Mesenchymal stem cell (in vitro differentiated cells and primary cell): Measurements from ENCODE around the gene CHST15.
"Not testable (repeated sequence)": the region's sequence is repeated elsewhere in the genome, so short reads cannot be mapped to it uniquely, and the experiment has no call there.

ENCODE experiments used
- DNase-seq: peaks from one replicate; pipeline ENCODE4 v3.0.0-alpha.2; 2013
- H2AFZ ChIP-seq: one replicate; pipeline ENCODE4 v1.6.1; 2013; ENCODE audit warnings: low read depth, mild to moderate bottlenecking, control low read depth, inconsistent platforms, low read length, moderate library complexity
- H2AK5ac ChIP-seq: 2 replicates; pipeline ENCODE4 v1.6.1; 2013; ENCODE audit warnings: low read length, moderate library complexity, mild to moderate bottlenecking, inconsistent platforms; ENCODE audit not compliant: severe bottlenecking
- H2BK120ac ChIP-seq: one replicate; pipeline ENCODE4 v1.6.1; 2013; ENCODE audit warnings: low read depth, mild to moderate bottlenecking, inconsistent platforms, low read length, moderate library complexity
- H2BK12ac ChIP-seq, 2 experiments: one replicate each; pipeline ENCODE4 v1.6.1; 2013; ENCODE audit warnings: inconsistent platforms in 2 of 2, low read length in 2 of 2, mild to moderate bottlenecking in 2 of 2, moderate library complexity in 2 of 2, control low read depth in 1 of 2
- H2BK15ac ChIP-seq: one replicate; pipeline ENCODE4 v1.6.1; 2013; ENCODE audit warnings: mild to moderate bottlenecking, low read depth, inconsistent platforms; ENCODE audit not compliant: poor library complexity, severe bottlenecking
- H2BK5ac ChIP-seq: 2 replicates; pipeline ENCODE4 v1.6.1; 2013; ENCODE audit warnings: low read depth, mild to moderate bottlenecking, low read length, control low read depth, inconsistent platforms; ENCODE audit not compliant: poor library complexity, severe bottlenecking
- H3K14ac ChIP-seq, 2 experiments: one replicate each; pipeline ENCODE4 v1.6.1; 2013; ENCODE audit warnings: inconsistent platforms in 2 of 2, low read length in 2 of 2, control low read depth in 1 of 2, mild to moderate bottlenecking in 1 of 2, moderate library complexity in 1 of 2
- H3K18ac ChIP-seq, 2 experiments: one replicate each; pipeline ENCODE4 v1.6.1; 2013; ENCODE audit warnings: inconsistent platforms in 2 of 2, low read length in 2 of 2, control low read depth in 1 of 2, low read depth in 1 of 2, mild to moderate bottlenecking in 1 of 2
- H3K23ac ChIP-seq, 2 experiments: one replicate each; pipeline ENCODE4 v1.6.1; 2013; ENCODE audit warnings: inconsistent platforms in 2 of 2, low read length in 2 of 2, mild to moderate bottlenecking in 2 of 2, moderate library complexity in 2 of 2, control low read depth in 1 of 2
- H3K27ac ChIP-seq: 2 replicates; pipeline ENCODE4 v1.5.1; 2013; ENCODE audit warnings: mild to moderate bottlenecking, moderate library complexity, low read length, control low read depth, inconsistent platforms; ENCODE audit not compliant: poor library complexity, severe bottlenecking
- H3K27me3 ChIP-seq, 2 experiments: 2 replicates each; pipeline versions ENCODE4 v1.6.1 to v1.7.0; 2013; ENCODE audit warnings: low read length in 2 of 2, mild to moderate bottlenecking in 2 of 2, moderate library complexity in 2 of 2, control low read depth in 1 of 2, inconsistent platforms in 1 of 2; ENCODE audit not compliant: control insufficient read depth in 1 of 2, insufficient read depth in 1 of 2
- H3K36me3 ChIP-seq, 2 experiments: 2 replicates each; pipeline versions ENCODE4 v1.6.1 to v1.7.0; 2013; ENCODE audit warnings: low read length in 2 of 2, control low read depth in 1 of 2, inconsistent platforms in 1 of 2, low read depth in 1 of 2, mild to moderate bottlenecking in 1 of 2; ENCODE audit not compliant: insufficient read depth in 2 of 2, control insufficient read depth in 1 of 2
- H3K4ac ChIP-seq, 2 experiments: one replicate each; pipeline ENCODE4 v1.6.1; 2013; ENCODE audit warnings: inconsistent platforms in 2 of 2, low read length in 2 of 2, mild to moderate bottlenecking in 2 of 2, moderate library complexity in 2 of 2, control low read depth in 1 of 2, low read depth in 1 of 2
- H3K4me1 ChIP-seq: 2 replicates; pipeline ENCODE4 v1.6.1; 2013; ENCODE audit warnings: low read depth, low read length, control low read depth; ENCODE audit not compliant: control insufficient read depth, insufficient read depth
- H3K4me2 ChIP-seq: 2 replicates; pipeline ENCODE4 v1.6.1; 2013; ENCODE audit warnings: low read length, mild to moderate bottlenecking, inconsistent platforms; ENCODE audit not compliant: poor library complexity, severe bottlenecking
- H3K4me3 ChIP-seq, 2 experiments: 2 replicates each; pipeline versions ENCODE4 v1.5.1 to v1.7.0; 2013; ENCODE audit warnings: low read length in 2 of 2, mild to moderate bottlenecking in 2 of 2, control low read depth in 1 of 2, low read depth in 1 of 2; ENCODE audit not compliant: insufficient read depth in 1 of 2
- H3K79me1 ChIP-seq: replicated peaks from 2 replicates; pipeline ENCODE4 v1.6.1; 2013; ENCODE audit warnings: mild to moderate bottlenecking, control low read depth, low read length, inconsistent platforms; ENCODE audit not compliant: poor library complexity, severe bottlenecking
- H3K9ac ChIP-seq: 2 replicates; pipeline ENCODE4 v1.7.0; 2013; ENCODE audit warnings: mild to moderate bottlenecking, low read length, moderate library complexity
- H3K9me3 ChIP-seq: 2 replicates; pipeline ENCODE4 v1.7.0; 2013; ENCODE audit warnings: mild to moderate bottlenecking, low read length; ENCODE audit not compliant: control insufficient read depth
- H4K8ac ChIP-seq: one replicate; pipeline ENCODE4 v1.6.1; 2013; ENCODE audit warnings: inconsistent platforms, mild to moderate bottlenecking, low read length, moderate library complexity
- H4K91ac ChIP-seq: one replicate; pipeline ENCODE4 v1.6.1; 2013; ENCODE audit warnings: mild to moderate bottlenecking, low read length, inconsistent platforms
- WGBS: methylation state at CpG from one replicate; pipeline ENCODE4 v1.1.7; 2013; ENCODE audit warnings: mixed read lengths; 5-methylcytosine and 5-hydroxymethylcytosine counted together

Gene CHST15

DNA sequence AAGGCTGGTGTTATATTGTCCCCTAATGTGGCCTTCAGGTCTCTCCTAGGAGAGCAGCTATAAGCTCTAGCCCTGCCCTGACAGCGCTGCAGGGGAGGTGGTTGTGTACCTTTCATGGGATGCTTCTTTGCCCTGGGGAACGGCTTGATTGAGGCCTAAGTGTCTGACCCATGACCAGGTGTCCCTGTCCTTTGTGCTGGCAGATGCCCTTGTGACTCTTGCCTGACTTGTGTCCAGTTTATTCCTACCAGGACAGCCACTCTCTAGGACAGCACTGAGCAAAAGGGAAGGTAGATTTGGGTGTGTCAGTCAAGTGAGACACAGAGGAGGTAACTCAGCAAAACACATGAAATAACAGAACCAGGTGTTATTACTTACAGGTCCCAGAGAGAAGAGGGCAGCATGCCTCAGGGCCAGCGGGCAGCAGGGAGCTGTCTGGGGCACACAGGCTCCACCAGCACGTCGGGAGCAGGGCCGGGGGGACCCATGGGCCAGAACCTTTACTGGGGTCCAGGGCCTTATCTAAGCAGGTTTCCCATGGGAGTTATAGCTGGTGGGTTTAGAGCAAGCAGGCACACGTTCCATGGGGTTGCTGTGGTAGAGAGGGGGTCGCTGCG, 10.7 kb upstream of the CHST15 start:
- H3K4me1 ChIP-seq = peaks cover 13% of the 10 kb centered on the region
- H3K4me3 ChIP-seq = no peak overlapping the region
- no peak overlapping the region for H3K4ac ChIP-seq
- H2BK12ac ChIP-seq = peak overlapping the region in 1 of 2 experiments; percentile 75
- 86% methylated on average over 9 of the region's 9 CpGs for WGBS
- peak overlapping the region; percentile 85 for H2BK15ac ChIP-seq
- peak overlapping the region; percentile 45 for H2BK120ac ChIP-seq
- no peaks in the 10 kb centered on the region for H3K36me3 ChIP-seq
- H3K14ac ChIP-seq = peak overlapping the region in 1 of 2 experiments; percentile 56
- H4K8ac ChIP-seq = no peak overlapping the region
- H2AK5ac ChIP-seq = no peak overlapping the region
- H3K27ac ChIP-seq = no peak overlapping the region
- H3K4me2 ChIP-seq = no peak overlapping the region
- no peak overlapping the region for H2BK5ac ChIP-seq
- H3K79me1 ChIP-seq = no peaks in the 10 kb centered on the region
- H3K18ac ChIP-seq = peak overlapping the region in 1 of 2 experiments; percentile 54
- H3K9me3 ChIP-seq = no peaks in the 10 kb centered on the region
- no peak overlapping the region for H3K9ac ChIP-seq
- DNase-seq = no peak
- peaks cover 0 to 34% of the 10 kb centered on the region in 2 experiments for H3K27me3 ChIP-seq
- H3K23ac ChIP-seq = no peak overlapping the region
- peak overlapping the region; percentile 28 for H4K91ac ChIP-seq
- H2AFZ ChIP-seq = no peak overlapping the region

DNA sequence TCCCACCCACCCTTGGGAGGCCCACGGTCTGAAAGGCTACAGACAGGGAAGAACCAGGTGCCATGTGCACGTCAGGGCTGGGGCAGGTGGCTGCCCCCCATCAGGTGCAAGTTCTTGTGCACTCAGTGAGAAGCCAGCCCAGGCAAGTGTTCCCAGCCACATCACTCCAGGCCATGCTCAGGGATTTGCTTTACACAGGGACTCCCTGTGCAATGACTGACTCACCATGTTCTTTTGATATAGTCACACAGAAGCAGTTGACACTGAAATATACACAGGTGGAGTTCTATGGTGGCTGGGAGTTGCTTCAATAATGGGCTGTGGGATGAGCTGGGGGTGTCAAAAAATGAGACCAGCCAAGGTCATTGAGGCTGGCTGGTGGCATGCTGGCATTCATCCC, 8.0 kb upstream of the CHST15 start:
- H2BK5ac ChIP-seq = no peak overlapping the region
- H3K4ac ChIP-seq = no peak overlapping the region
- no peak overlapping the region for H3K4me3 ChIP-seq
- no peak overlapping the region for H2BK120ac ChIP-seq
- H3K36me3 ChIP-seq = no peaks in the 10 kb centered on the region
- no peak overlapping the region for H3K18ac ChIP-seq
- no peak overlapping the region for H3K9ac ChIP-seq
- H4K91ac ChIP-seq = no peak overlapping the region
- H3K14ac ChIP-seq = no peak overlapping the region
- no peak overlapping the region for H2AFZ ChIP-seq
- H3K23ac ChIP-seq = no peak overlapping the region
- H3K4me1 ChIP-seq = peaks cover 4% of the 10 kb centered on the region
- no peak overlapping the region for H2BK15ac ChIP-seq
- no peak overlapping the region for H3K27ac ChIP-seq
- peaks cover 0 to 39% of the 10 kb centered on the region in 2 experiments for H3K27me3 ChIP-seq
- DNase-seq = no peak
- no peak overlapping the region for H2AK5ac ChIP-seq
- no peak overlapping the region for H2BK12ac ChIP-seq
- H4K8ac ChIP-seq = no peak overlapping the region
- no peak overlapping the region for H3K4me2 ChIP-seq
- H3K79me1 ChIP-seq = no peaks in the 10 kb centered on the region
- H3K9me3 ChIP-seq = peaks cover 4% of the 10 kb centered on the region
- WGBS = 79% methylated on average over 2 of the region's 2 CpGs

DNA sequence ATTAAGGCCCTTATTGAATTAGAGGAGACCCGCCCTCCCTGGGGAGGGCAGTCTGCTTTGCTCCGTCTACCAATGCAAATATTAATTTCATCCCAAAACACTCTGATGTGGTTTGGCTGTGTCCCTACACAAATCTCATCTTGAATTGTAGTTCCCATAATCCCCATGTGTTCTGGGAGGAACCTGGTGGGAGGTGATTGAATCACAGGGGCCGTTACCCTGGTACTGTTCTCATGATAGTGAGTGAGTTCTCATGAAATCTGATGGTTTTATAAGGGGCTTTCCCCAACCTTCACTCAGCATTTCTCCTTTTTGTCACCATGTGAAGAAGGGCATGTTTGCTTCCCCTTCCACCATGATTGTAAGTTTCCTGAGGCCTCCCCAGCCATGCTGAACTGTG, 7.3 kb upstream of the CHST15 start:
- H3K14ac ChIP-seq, H3K9ac ChIP-seq, H4K8ac ChIP-seq, H3K4me3 ChIP-seq, H3K4ac ChIP-seq, H2BK5ac ChIP-seq, H3K9me3 ChIP-seq, H3K4me2 ChIP-seq, H3K79me1 ChIP-seq, H2AFZ ChIP-seq, H2BK15ac ChIP-seq, H3K27ac ChIP-seq, H3K4me1 ChIP-seq, H2AK5ac ChIP-seq, H4K91ac ChIP-seq, H3K18ac ChIP-seq, DNase-seq, H3K23ac ChIP-seq, H2BK12ac ChIP-seq, H2BK120ac ChIP-seq, H3K36me3 ChIP-seq: not testable (repeated sequence)
- WGBS = 80% methylated on average over 2 of the region's 3 CpGs
- H3K27me3 ChIP-seq = peaks cover 0 to 43% of the 10 kb centered on the region in 2 experiments

DNA sequence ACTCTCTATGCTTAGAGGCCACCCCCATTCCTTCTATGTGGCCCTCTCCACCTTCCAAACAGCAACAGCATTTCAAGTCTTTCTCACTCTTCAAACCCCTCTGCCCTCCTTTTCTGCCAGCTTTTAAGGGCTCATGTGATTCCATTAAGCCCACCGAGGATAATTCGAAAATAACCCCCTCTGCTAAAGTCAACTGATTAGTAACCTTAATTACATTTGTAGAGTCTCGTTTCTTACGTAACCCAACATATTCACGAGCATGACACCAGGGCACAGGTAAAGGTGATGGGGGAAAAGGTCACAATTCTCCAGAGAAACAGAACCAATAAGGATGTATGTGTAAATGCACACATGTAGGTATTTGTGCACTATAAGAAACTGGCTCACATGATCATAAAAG, 6.7 kb upstream of the CHST15 start:
- Histone ChIP-seq H2BK15ac (no peak overlapping the region), H3K18ac (no peak overlapping the region), H3K36me3 (no peaks in the 10 kb centered on the region), H3K9ac (no peak overlapping the region), H3K9me3 (peaks cover 8% of the 10 kb centered on the region), H3K79me1 (no peaks in the 10 kb centered on the region), H3K27me3 (peaks cover 0 to 43% of the 10 kb centered on the region in 2 experiments), H3K4me3 (no peak overlapping the region), H4K91ac (no peak overlapping the region), H2BK5ac (no peak overlapping the region), H3K4ac (no peak overlapping the region), H3K23ac (no peak overlapping the region), H3K4me2 (no peak overlapping the region), H3K4me1 (peaks cover 2% of the 10 kb centered on the region), H4K8ac (no peak overlapping the region), H2AK5ac (no peak overlapping the region), H2BK120ac (no peak overlapping the region), H2AFZ (no peak overlapping the region), H3K27ac (no peak overlapping the region), H2BK12ac (no peak overlapping the region), H3K14ac (no peak overlapping the region)
- DNase-seq = no peak
- 92% methylated on average over 5 of the region's 5 CpGs for WGBS
